HepG2 (cell line): ENCODE data around the gene SORL1-AS1.

Source experiments
- AGO1 ChIP-seq: fragments of 200-400 bp; formaldehyde crosslinking; IDR thresholded peaks from 2 replicates; pipeline ENCODE4 v1.6.1; 2017; ENCODE audit warnings: mild to moderate bottlenecking, low read depth, low read length, moderate library complexity; ENCODE audit not compliant: poor library complexity, severe bottlenecking
- ATF7-NPFF ChIP-seq: sonication (generic); formaldehyde crosslinking; IDR thresholded peaks from 2 replicates; pipeline ENCODE4 v1.8.1; 2023; ENCODE audit warnings: mild to moderate bottlenecking, low read depth, missing genetic modification reagents, moderate library complexity
- DNMT3B ChIP-seq: conservative IDR thresholded peaks from 2 replicates; pipeline ENCODE4 v1.6.1; 2016; ENCODE audit warnings: missing biosample characterization, control low read depth
- GLI4 ChIP-seq: sonication (generic); formaldehyde crosslinking; IDR thresholded peaks from 2 replicates; pipeline ENCODE4 v1.5.1; 2020; ENCODE audit warnings: missing genetic modification reagents, mild to moderate bottlenecking, moderate library complexity, borderline replicate concordance
- JARID2 ChIP-seq: sonication (generic); formaldehyde crosslinking; IDR thresholded peaks from 2 replicates; pipeline ENCODE4 v1.8.1; 2023; ENCODE audit warnings: missing genetic modification reagents, inconsistent platforms; ENCODE audit not compliant: insufficient replicate concordance
- MBD4 ChIP-seq: IDR thresholded peaks from 2 replicates; pipeline ENCODE4 v1.6.1; 2012; ENCODE audit warnings: low read length, inconsistent platforms, borderline replicate concordance
- NFE2L1 ChIP-seq: sonication (generic); formaldehyde crosslinking; IDR thresholded peaks from 2 replicates; pipeline ENCODE4 v1.4.0; 2020; ENCODE audit warnings: missing genetic modification reagents, mild to moderate bottlenecking, borderline replicate concordance
- PPARG ChIP-seq: conservative IDR thresholded peaks from 2 replicates; pipeline ENCODE4 v1.6.1; 2016; ENCODE audit warnings: missing biosample characterization, missing genetic modification reagents
- RBAK ChIP-seq: sonication (generic); formaldehyde crosslinking; IDR thresholded peaks from 2 replicates; pipeline ENCODE4 v1.5.1; 2020; ENCODE audit warnings: mild to moderate bottlenecking, missing genetic modification reagents
- RBM39 ChIP-seq: fragments of 200-400 bp; formaldehyde crosslinking; IDR thresholded peaks from one replicate; pipeline ENCODE4 v1.6.1; 2018; ENCODE audit warnings: antibody characterized with exemption, mild to moderate bottlenecking, low read depth, low read length; ENCODE audit not compliant: poor library complexity, severe bottlenecking
- SALL1 ChIP-seq: sonication (generic); formaldehyde crosslinking; IDR thresholded peaks from 2 replicates; pipeline ENCODE4 v1.8.0; 2022; ENCODE audit warnings: mild to moderate bottlenecking, missing genetic modification reagents
- SAP130 ChIP-seq: IDR thresholded peaks from 2 replicates; pipeline ENCODE4 v1.6.1; 2016; ENCODE audit warnings: low read depth
- SETDB1 ChIP-seq: sonication (generic); formaldehyde crosslinking; IDR thresholded peaks from 2 replicates; pipeline ENCODE4 v1.5.1; 2020; ENCODE audit warnings: missing genetic modification reagents, mild to moderate bottlenecking, borderline replicate concordance
- SMC3 ChIP-seq: IDR thresholded peaks from 2 replicates; pipeline ENCODE4 v1.6.1; 2011; ENCODE audit warnings: low read length, improper control_type of control experiment
- XBP1 ChIP-seq: sonication (generic); formaldehyde crosslinking; IDR thresholded peaks from 2 replicates; pipeline ENCODE4 v1.5.0; 2020; ENCODE audit warnings: missing genetic modification reagents
- ZBTB33 ChIP-seq: sonication (generic); formaldehyde crosslinking; IDR thresholded peaks from 2 replicates; pipeline ENCODE4 v1.4.0; 2020; ENCODE audit warnings: missing genetic modification reagents
- ZC3H4 ChIP-seq: sonication (generic); formaldehyde crosslinking; IDR thresholded peaks from 2 replicates; pipeline ENCODE4 v1.4.0; 2020; ENCODE audit warnings: missing genetic modification reagents, borderline replicate concordance
- ZNF10 ChIP-seq: sonication (generic); formaldehyde crosslinking; IDR thresholded peaks from 2 replicates; pipeline ENCODE4 v1.4.0; 2020; ENCODE audit warnings: mild to moderate bottlenecking, low read depth, missing genetic modification reagents, borderline replicate concordance
- ZNF333 ChIP-seq: sonication (generic); formaldehyde crosslinking; IDR thresholded peaks from 2 replicates; pipeline ENCODE4 v1.4.0; 2020; ENCODE audit warnings: mild to moderate bottlenecking, missing genetic modification reagents, borderline replicate concordance
- ZNF720 ChIP-seq: sonication (generic); formaldehyde crosslinking; IDR thresholded peaks from 2 replicates; pipeline ENCODE4 v1.4.0; 2020; ENCODE audit warnings: missing genetic modification reagents
- ZNF746 ChIP-seq: sonication (generic); formaldehyde crosslinking; IDR thresholded peaks from 2 replicates; pipeline ENCODE4 v1.8.0; 2022; ENCODE audit warnings: mild to moderate bottlenecking, missing genetic modification reagents
- ZSCAN21 ChIP-seq: sonication (generic); formaldehyde crosslinking; IDR thresholded peaks from 2 replicates; pipeline ENCODE4 v1.8.0; 2022; ENCODE audit warnings: mild to moderate bottlenecking, missing genetic modification reagents, moderate library complexity, borderline replicate concordance
- TF ChIP-seq, protein P1 (sequence below): sonication (generic); formaldehyde crosslinking; IDR thresholded peaks from 2 replicates; pipeline ENCODE4 v1.4.0; 2020; ENCODE audit warnings: mild to moderate bottlenecking, missing genetic modification reagents

The SORL1-AS1 gene

DNA sequence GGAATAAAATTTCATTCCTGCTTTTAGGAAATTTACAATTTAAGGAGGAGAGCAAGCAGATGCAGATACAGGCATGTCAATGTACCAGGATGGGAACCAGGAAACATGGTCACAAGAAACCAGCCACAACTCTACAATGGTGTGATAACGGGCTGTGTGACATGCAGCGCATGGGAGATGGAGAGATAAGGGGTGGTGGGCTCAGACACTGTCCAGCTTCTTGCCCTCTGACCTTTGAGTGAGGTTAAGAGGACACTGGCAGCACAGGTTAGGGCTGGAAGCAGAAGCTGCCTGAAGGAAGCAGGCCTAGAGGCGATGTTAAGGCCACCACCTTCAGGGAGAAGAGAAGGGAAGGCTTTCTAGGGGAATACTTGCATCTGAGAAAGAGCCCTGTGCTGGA, 2.3 kb upstream of the SORL1-AS1 start (continued):
- TF ChIP-seq, protein P1, sequence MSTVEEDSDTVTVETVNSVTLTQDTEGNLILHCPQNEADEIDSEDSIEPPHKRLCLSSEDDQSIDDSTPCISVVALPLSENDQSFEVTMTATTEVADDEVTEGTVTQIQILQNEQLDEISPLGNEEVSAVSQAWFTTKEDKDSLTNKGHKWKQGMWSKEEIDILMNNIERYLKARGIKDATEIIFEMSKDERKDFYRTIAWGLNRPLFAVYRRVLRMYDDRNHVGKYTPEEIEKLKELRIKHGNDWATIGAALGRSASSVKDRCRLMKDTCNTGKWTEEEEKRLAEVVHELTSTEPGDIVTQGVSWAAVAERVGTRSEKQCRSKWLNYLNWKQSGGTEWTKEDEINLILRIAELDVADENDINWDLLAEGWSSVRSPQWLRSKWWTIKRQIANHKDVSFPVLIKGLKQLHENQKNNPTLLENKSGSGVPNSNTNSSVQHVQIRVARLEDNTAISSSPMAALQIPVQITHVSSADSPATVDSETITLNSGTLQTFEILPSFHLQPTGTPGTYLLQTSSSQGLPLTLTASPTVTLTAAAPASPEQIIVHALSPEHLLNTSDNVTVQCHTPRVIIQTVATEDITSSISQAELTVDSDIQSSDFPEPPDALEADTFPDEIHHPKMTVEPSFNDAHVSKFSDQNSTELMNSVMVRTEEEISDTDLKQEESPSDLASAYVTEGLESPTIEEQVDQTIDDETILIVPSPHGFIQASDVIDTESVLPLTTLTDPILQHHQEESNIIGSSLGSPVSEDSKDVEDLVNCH (CRISPR knock-in tag), result no peak
- no peak for TF ChIP-seq RBM39
- no peak for TF ChIP-seq ZSCAN21 (CRISPR knock-in tag)
- TF ChIP-seq MBD4, result no peak
- TF ChIP-seq SAP130 (CRISPR knock-in tag), result peak; percentile 36; the same call in 1 of the 2 replicates
- TF ChIP-seq AGO1, result no peak
- no peak for TF ChIP-seq DNMT3B (CRISPR knock-in tag)
- peak; percentile 66; the same call in 1 of the 2 replicates for TF ChIP-seq ZBTB33 (CRISPR knock-in tag)
- no peak for TF ChIP-seq ZC3H4 (CRISPR knock-in tag)
- no peak for TF ChIP-seq ZNF10 (CRISPR knock-in tag)
- TF ChIP-seq ATF7-NPFF (CRISPR knock-in tag), result no peak
- no peak for TF ChIP-seq GLI4 (CRISPR knock-in tag)
- TF ChIP-seq ZNF333 (CRISPR knock-in tag), result no peak
- TF ChIP-seq RBAK (CRISPR knock-in tag), result no peak
- no peak for TF ChIP-seq PPARG
- no peak for TF ChIP-seq ZNF720 (CRISPR knock-in tag)
- no peak for TF ChIP-seq SMC3
- 0 out of 2 replicates have a peak, but pooled peaks have one; percentile 9 for TF ChIP-seq SALL1 (CRISPR knock-in tag)
- TF ChIP-seq SETDB1, result no peak
- TF ChIP-seq NFE2L1 (CRISPR knock-in tag), result no peak
- no peak for TF ChIP-seq ZNF746 (CRISPR knock-in tag)
- no peak for TF ChIP-seq JARID2 (CRISPR knock-in tag)
- TF ChIP-seq XBP1 (CRISPR knock-in tag), result no peak
